ENCODE data around the gene PABPN1L.

The PABPN1L gene

GRCh38 chr16:88831838-88832237 is 34.6 kb downstream of the PABPN1L start:
- no peak for TF ChIP-seq SIN3A (IDR thresholded peaks at IDR 0.05; ENCODE audit: borderline replicate concordance, insufficient read depth, low read length)
- no peak for TF ChIP-seq POLR2AphosphoS5 (IDR thresholded peaks at IDR 0.05; ENCODE audit: low read depth, low read length)
- no peak for TF ChIP-seq TAF1 (IDR thresholded peaks at IDR 0.05; ENCODE audit: borderline replicate concordance, insufficient read depth, low read length)
- TF ChIP-seq FOXP2 (optimal IDR thresholded peaks at IDR 0.05; ENCODE audit: borderline replicate concordance, extremely low read depth, extremely low read length, insufficient read depth), result no peak
- TF ChIP-seq REST (IDR thresholded peaks at IDR 0.05; ENCODE audit: insufficient read depth in 1 of 2, low read depth in 2 of 2, low read length in 2 of 2), result no peak

DNA sequence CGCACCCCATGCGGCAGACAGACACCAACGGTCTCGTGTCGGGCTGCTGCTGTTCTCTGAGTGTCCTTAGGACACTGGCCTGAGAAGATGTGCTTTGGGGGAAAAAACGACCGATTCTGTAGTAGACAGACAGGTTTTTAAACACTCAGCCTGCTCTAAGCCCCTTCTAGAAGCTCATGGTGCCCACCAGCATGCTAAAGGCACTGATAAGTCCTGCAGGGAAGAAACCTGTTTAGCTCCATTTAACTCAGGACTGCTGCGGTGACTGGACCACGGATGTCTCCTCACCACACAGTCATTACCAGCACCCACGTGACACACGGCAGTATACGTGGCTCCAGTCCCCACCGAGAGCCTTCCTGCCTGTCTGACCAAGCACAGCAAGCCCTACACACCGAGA is 35.7 kb downstream of the PABPN1L start:
- no peak for TF ChIP-seq TAF1 (IDR thresholded peaks at IDR 0.05; ENCODE audit: borderline replicate concordance, insufficient read depth, low read length)
- TF ChIP-seq REST (IDR thresholded peaks at IDR 0.05; ENCODE audit: insufficient read depth in 1 of 2, low read depth in 2 of 2, low read length in 2 of 2), result no peak
- no peak for TF ChIP-seq SIN3A (IDR thresholded peaks at IDR 0.05; ENCODE audit: borderline replicate concordance, insufficient read depth, low read length)
- no peak for TF ChIP-seq POLR2AphosphoS5 (IDR thresholded peaks at IDR 0.05; ENCODE audit: low read depth, low read length)
- no peak for TF ChIP-seq FOXP2 (optimal IDR thresholded peaks at IDR 0.05; ENCODE audit: borderline replicate concordance, extremely low read depth, extremely low read length, insufficient read depth)

DNA sequence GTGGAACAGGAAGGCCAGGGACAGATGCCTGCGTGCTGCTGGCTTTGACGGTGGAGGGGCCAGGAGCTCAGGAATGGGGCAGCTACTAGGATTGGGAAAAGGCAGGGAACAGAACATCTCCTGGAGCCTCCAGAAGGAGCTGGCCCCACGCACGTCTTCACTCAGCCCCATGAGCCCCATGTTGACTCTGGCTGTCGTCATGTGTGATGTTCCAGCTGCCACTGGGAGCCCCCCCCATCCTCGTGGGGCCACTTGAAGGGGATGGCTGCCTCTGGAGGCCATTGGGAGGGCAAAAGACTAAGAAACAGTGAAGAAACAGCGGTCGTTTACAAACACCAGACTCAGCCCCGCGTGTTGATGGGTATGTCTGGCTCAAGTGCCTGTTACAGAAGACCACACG is 36.2 kb downstream of the PABPN1L start:
- TF ChIP-seq REST (IDR thresholded peaks at IDR 0.05; ENCODE audit: insufficient read depth in 1 of 2, low read depth in 2 of 2, low read length in 2 of 2), result no peak
- no peak for TF ChIP-seq POLR2AphosphoS5 (IDR thresholded peaks at IDR 0.05; ENCODE audit: low read depth, low read length)
- no peak for TF ChIP-seq FOXP2 (optimal IDR thresholded peaks at IDR 0.05; ENCODE audit: borderline replicate concordance, extremely low read depth, extremely low read length, insufficient read depth)
- TF ChIP-seq SIN3A (IDR thresholded peaks at IDR 0.05; ENCODE audit: borderline replicate concordance, insufficient read depth, low read length), result no peak
- TF ChIP-seq TAF1 (IDR thresholded peaks at IDR 0.05; ENCODE audit: borderline replicate concordance, insufficient read depth, low read length), result no peak

DNA sequence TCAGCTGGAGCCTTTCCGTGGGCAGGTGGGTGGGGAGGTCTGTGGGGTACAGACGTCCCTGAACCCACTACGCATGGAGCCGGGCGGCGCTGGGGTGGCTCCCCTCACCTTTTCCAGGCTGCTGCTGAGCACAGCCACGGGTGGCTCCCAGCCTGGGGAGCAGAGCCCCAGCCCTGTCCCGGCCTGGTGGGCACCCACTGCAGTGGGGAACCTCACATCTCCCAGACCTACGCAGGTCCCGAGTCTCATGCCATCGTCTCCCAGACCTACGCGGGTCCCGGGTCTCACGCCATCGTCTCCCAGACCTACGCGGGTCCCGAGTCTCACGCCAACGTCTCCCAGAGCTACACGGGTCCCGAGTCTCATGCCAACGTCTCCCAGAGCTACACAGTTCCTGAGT is 37.7 kb downstream of the PABPN1L start:
- TF ChIP-seq SIN3A (IDR thresholded peaks at IDR 0.05; ENCODE audit: borderline replicate concordance, insufficient read depth, low read length) (no peak), REST (IDR thresholded peaks at IDR 0.05; ENCODE audit: insufficient read depth in 1 of 2, low read depth in 2 of 2, low read length in 2 of 2) (no peak)

DNA sequence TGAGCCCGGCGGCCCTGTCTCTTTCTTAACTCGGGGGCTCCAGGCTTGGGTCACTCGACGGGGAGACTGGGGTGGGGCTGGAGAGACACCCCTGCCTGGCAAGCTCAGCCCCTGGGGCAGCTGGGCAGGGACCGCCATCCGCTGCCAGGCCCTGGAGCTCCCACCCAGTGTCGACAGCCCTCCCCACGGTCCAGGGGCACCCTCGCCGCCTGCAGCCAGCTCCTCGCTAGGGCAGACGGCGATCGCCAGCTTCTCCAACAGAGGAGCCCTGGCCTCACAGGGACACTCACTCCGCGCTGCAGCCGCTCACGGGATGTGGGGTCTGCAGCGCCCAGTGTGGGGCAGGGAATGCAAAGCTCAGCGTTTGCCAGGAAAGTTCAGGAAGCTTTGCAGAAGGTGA is 38.7 kb downstream of the PABPN1L start:
- TF ChIP-seq TAF1 (IDR thresholded peaks at IDR 0.05; ENCODE audit: borderline replicate concordance, insufficient read depth, low read length), result no peak
- no peak for TF ChIP-seq FOXP2 (optimal IDR thresholded peaks at IDR 0.05; ENCODE audit: borderline replicate concordance, extremely low read depth, extremely low read length, insufficient read depth)
- no peak for TF ChIP-seq POLR2AphosphoS5 (IDR thresholded peaks at IDR 0.05; ENCODE audit: low read depth, low read length)
- no peak for TF ChIP-seq REST (IDR thresholded peaks at IDR 0.05; ENCODE audit: insufficient read depth in 1 of 2, low read depth in 2 of 2, low read length in 2 of 2)
- TF ChIP-seq SIN3A (IDR thresholded peaks at IDR 0.05; ENCODE audit: borderline replicate concordance, insufficient read depth, low read length), result no peak

All from PFSK-1 (cell line).